Astrocyte (in vitro differentiated cells and primary cell): ENCODE data around the gene HRH2. TPM values are rescaled to one million over a fixed set of nuclear protein-coding genes. Genes with fewer than 3 reads are reported as not detected.

Experiments used
- DNase-seq: peaks from one replicate; pipeline ENCODE4 v3.0.0-alpha.2; 2010; ENCODE audit warnings: low read depth
- FAIRE-seq: peaks from 2 replicates; lab custom pipeline; 2011; peaks lifted over from hg19 to GRCh38; lab: Jason Lieb, UNC
- H2AFZ ChIP-seq: 2 replicates; pipeline ENCODE4 v1.6.0; 2012; ENCODE audit warnings: low read depth, low read length, inconsistent platforms
- H3K27ac ChIP-seq: 2 replicates; pipeline ENCODE4 v1.5.1; 2011; ENCODE audit warnings: low read depth, low read length, inconsistent platforms
- H3K27me3 ChIP-seq: 2 replicates; pipeline ENCODE4 v1.6.0; 2011; ENCODE audit warnings: low read length, inconsistent platforms; ENCODE audit not compliant: insufficient read depth
- H3K36me3 ChIP-seq: 2 replicates; pipeline ENCODE4 v1.5.1; 2011; ENCODE audit warnings: low read length, inconsistent platforms; ENCODE audit not compliant: insufficient read depth
- H3K4me1 ChIP-seq: 2 replicates; pipeline ENCODE4 v1.5.1; 2011; ENCODE audit warnings: low read length, inconsistent platforms; ENCODE audit not compliant: insufficient read depth
- H3K4me2 ChIP-seq: 2 replicates; pipeline ENCODE4 v1.6.0; 2012; ENCODE audit warnings: low read length, inconsistent platforms
- H3K4me3 ChIP-seq: 2 replicates; pipeline ENCODE4 v1.5.1; 2011; ENCODE audit warnings: low read depth, mild to moderate bottlenecking, low read length, inconsistent platforms; ENCODE audit not compliant: insufficient read depth
- H3K79me2 ChIP-seq: 2 replicates; pipeline ENCODE4 v1.6.0; 2012; ENCODE audit warnings: mild to moderate bottlenecking, low read length, inconsistent platforms; ENCODE audit not compliant: insufficient read depth
- H3K9ac ChIP-seq: 2 replicates; pipeline ENCODE4 v1.6.0; 2012; ENCODE audit warnings: mild to moderate bottlenecking, low read length, inconsistent platforms
- H3K9me3 ChIP-seq: 2 replicates; pipeline ENCODE4 v1.5.1; 2012; ENCODE audit warnings: low read depth, mild to moderate bottlenecking, low read length, inconsistent platforms; ENCODE audit not compliant: insufficient read depth
- H4K20me1 ChIP-seq: 2 replicates; pipeline ENCODE4 v1.6.0; 2012; ENCODE audit warnings: low read length, inconsistent platforms; ENCODE audit not compliant: insufficient read depth
- H3K27ac Mint-ChIP-seq: one replicate; pipeline ENCODE4 v1.8.0; 2021; ENCODE audit warnings: mild to moderate bottlenecking, mixed read lengths; ENCODE audit not compliant: unreplicated experiment
- H3K27me3 Mint-ChIP-seq: one replicate; pipeline ENCODE4 v1.8.0; 2021; ENCODE audit warnings: low read depth, mixed read lengths; ENCODE audit not compliant: unreplicated experiment
- H3K36me3 Mint-ChIP-seq: one replicate; pipeline ENCODE4 v1.8.0; 2021; ENCODE audit warnings: low read depth, mixed read lengths; ENCODE audit not compliant: unreplicated experiment
- H3K4me1 Mint-ChIP-seq: one replicate; pipeline ENCODE4 v1.8.0; 2021; ENCODE audit warnings: low read depth, mixed read lengths; ENCODE audit not compliant: unreplicated experiment
- H3K4me3 Mint-ChIP-seq: one replicate; pipeline ENCODE4 v1.8.0; 2021; ENCODE audit warnings: mild to moderate bottlenecking, moderate library complexity, mixed read lengths; ENCODE audit not compliant: unreplicated experiment
- H3K9me3 Mint-ChIP-seq: one replicate; pipeline ENCODE4 v1.8.0; 2021; ENCODE audit warnings: mild to moderate bottlenecking, mixed read lengths; ENCODE audit not compliant: unreplicated experiment
- EZH2 ChIP-seq: IDR thresholded peaks from 2 replicates; pipeline ENCODE4 v1.6.1; 2012; ENCODE audit warnings: mild to moderate bottlenecking, low read length, inconsistent platforms; ENCODE audit not compliant: insufficient read depth
- total RNA-seq: library from RNA; stranded (reverse); gene quantifications from 2 replicates; pipeline ENCODE4 v1.2.1, GENCODE V29; 2021
- TF ChIP-seq, protein P1 (sequence below): IDR thresholded peaks from 2 replicates; pipeline ENCODE4 v1.5.1; 2011; ENCODE audit warnings: low read depth, mild to moderate bottlenecking, inconsistent platforms, low read length, moderate library complexity; ENCODE audit not compliant: insufficient read depth

Gene HRH2
- total RNA-seq, 1 donor from 2014 or later = 1.9 TPM

DNA sequence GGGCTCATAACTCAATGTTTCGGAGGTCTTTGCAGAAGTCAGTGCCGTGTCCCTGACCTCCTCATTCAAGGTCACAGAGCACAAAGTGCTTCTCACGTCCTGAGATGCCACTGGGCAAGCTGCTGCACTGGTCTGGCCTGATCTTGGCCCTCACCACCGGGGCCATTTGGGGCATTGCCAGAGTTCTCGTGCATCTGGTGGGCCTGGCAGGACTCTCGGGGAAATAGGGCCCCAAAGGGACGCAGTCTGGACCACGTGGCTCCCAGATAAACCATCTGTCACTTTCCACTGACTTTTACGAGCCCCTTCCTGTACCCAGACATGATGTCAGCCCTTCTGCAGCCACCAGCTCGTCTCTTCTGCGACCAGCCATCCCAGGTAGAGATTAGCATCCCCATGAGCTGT is 54.8 kb downstream of the HRH2 start:
- Histone ChIP-seq H3K4me2 (no peak overlapping the region), H4K20me1 (no peaks in the 10 kb centered on the region), H3K4me3 (no peak overlapping the region), H3K27me3 (no peaks in the 10 kb centered on the region), H3K36me3 (no peaks in the 10 kb centered on the region), H3K79me2 (no peaks in the 10 kb centered on the region), H2AFZ (no peak overlapping the region), H3K4me1 (no peaks in the 10 kb centered on the region), H3K9ac (no peak overlapping the region), H3K27ac (no peak overlapping the region), H3K9me3 (peaks cover 3% of the 10 kb centered on the region)
- no peak overlapping the region for H3K27ac Mint-ChIP-seq
- FAIRE-seq = no peak
- H3K36me3 Mint-ChIP-seq = peaks cover 7% of the 10 kb centered on the region
- TF ChIP-seq, protein P1, sequence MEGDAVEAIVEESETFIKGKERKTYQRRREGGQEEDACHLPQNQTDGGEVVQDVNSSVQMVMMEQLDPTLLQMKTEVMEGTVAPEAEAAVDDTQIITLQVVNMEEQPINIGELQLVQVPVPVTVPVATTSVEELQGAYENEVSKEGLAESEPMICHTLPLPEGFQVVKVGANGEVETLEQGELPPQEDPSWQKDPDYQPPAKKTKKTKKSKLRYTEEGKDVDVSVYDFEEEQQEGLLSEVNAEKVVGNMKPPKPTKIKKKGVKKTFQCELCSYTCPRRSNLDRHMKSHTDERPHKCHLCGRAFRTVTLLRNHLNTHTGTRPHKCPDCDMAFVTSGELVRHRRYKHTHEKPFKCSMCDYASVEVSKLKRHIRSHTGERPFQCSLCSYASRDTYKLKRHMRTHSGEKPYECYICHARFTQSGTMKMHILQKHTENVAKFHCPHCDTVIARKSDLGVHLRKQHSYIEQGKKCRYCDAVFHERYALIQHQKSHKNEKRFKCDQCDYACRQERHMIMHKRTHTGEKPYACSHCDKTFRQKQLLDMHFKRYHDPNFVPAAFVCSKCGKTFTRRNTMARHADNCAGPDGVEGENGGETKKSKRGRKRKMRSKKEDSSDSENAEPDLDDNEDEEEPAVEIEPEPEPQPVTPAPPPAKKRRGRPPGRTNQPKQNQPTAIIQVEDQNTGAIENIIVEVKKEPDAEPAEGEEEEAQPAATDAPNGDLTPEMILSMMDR = no peak
- TF ChIP-seq EZH2 = no peak
- H3K27me3 Mint-ChIP-seq = peaks cover 25% of the 10 kb centered on the region
- H3K4me3 Mint-ChIP-seq = no peak overlapping the region
- DNase-seq = no peak
- no peaks in the 10 kb centered on the region for H3K4me1 Mint-ChIP-seq
- H3K9me3 Mint-ChIP-seq = peaks cover 31% of the 10 kb centered on the region

DNA sequence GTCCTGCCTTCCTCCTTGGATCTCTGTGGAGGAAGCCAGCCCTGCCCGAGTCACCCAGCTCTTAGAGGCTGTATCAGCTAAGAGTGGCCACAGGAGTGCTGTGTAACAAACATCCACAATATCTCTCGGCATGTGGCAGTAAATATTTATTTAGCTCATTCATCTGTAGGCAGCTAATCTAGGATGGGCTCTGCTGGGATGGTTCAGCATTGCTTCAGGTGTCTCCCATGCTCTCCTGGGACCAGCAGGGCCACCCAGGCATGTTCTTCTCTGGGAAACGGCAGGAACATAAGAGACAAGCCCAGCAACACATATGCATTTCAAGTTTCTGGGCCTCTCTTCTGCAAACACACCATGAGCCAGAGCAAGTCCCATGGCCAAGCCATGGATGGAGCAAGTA is 56.1 kb downstream of the HRH2 start:
- H3K4me3 Mint-ChIP-seq = no peak overlapping the region
- no peaks in the 10 kb centered on the region for H3K4me1 Mint-ChIP-seq
- no peak for TF ChIP-seq EZH2
- TF ChIP-seq, protein P1 = no peak
- H3K27me3 ChIP-seq = no peaks in the 10 kb centered on the region
- FAIRE-seq = no peak
- H3K27me3 Mint-ChIP-seq = peaks cover 18% of the 10 kb centered on the region
- no peak overlapping the region for H3K27ac ChIP-seq
- H3K9me3 Mint-ChIP-seq = peaks cover 31% of the 10 kb centered on the region
- peaks cover 3% of the 10 kb centered on the region for H3K9me3 ChIP-seq
- no peak overlapping the region for H3K4me2 ChIP-seq
- no peaks in the 10 kb centered on the region for H3K79me2 ChIP-seq
- peaks cover 2% of the 10 kb centered on the region for H3K36me3 Mint-ChIP-seq
- H3K4me1 ChIP-seq = no peaks in the 10 kb centered on the region
- H4K20me1 ChIP-seq = no peaks in the 10 kb centered on the region
- no peak overlapping the region for H3K27ac Mint-ChIP-seq
- H3K4me3 ChIP-seq = no peak overlapping the region
- DNase-seq = no peak
- H3K9ac ChIP-seq = no peak overlapping the region
- H2AFZ ChIP-seq = no peak overlapping the region
- no peaks in the 10 kb centered on the region for H3K36me3 ChIP-seq

DNA sequence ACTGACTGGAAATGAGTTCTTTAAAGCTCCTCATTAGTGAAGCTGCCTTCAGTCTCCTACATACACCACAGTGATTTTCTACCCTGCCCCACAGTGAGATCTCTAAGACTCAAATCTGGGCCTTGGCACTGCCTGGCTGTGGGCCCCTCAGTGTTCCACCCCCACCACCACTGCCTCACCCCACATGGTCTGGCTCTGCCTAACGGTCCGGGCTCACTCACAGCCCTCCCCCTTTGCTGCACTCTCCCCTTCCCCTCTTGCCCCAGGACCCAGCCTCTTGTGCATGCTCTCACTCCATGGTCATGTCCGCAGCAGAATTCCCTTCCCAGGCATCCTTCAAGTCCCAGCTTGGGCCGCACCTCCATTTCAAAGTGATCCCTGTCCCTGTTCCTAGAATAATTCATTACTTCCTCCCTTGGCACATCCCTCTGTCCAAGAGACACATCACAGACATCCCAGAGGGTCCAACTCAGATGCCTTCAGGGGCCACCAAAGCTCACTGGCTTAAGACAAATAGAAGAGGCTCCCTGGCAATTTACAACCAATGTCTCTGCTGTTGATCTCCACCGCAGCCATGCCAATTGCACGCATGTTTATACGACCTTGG is 56.7 kb downstream of the HRH2 start:
- no peak overlapping the region for H3K4me3 ChIP-seq
- Mint-ChIP-seq H3K36me3 (peaks cover 2% of the 10 kb centered on the region), H3K27me3 (peaks cover 18% of the 10 kb centered on the region), H3K27ac (no peak overlapping the region), H3K9me3 (peaks cover 28% of the 10 kb centered on the region), H3K4me1 (no peaks in the 10 kb centered on the region), H3K4me3 (no peak overlapping the region)
- no peaks in the 10 kb centered on the region for H3K4me1 ChIP-seq
- H3K27me3 ChIP-seq = no peaks in the 10 kb centered on the region
- H3K36me3 ChIP-seq = no peaks in the 10 kb centered on the region
- no peak overlapping the region for H3K4me2 ChIP-seq
- no peak overlapping the region for H3K27ac ChIP-seq
- H3K9ac ChIP-seq = no peak overlapping the region
- no peaks in the 10 kb centered on the region for H4K20me1 ChIP-seq
- no peaks in the 10 kb centered on the region for H3K79me2 ChIP-seq
- TF ChIP-seq EZH2 = no peak
- TF ChIP-seq, protein P1 = no peak
- H3K9me3 ChIP-seq = peaks cover 3% of the 10 kb centered on the region
- DNase-seq = no peak
- no peak for FAIRE-seq
- H2AFZ ChIP-seq = no peak overlapping the region
